ENCODE data around the gene MLYCD.
"Not testable (repeated sequence)": the region's sequence is repeated elsewhere in the genome, so short reads cannot be mapped to it uniquely, and the experiment has no call there.

Gene MLYCD

GRCh38 chr16:83926726-83927397, 27.9 kb downstream of the MLYCD start:
- DNase-seq: peak; percentile 85

GRCh38 chr16:83928341-83929055, 29.6 kb downstream of the MLYCD start:
- no peak for DNase-seq

- no peak for DNase-seq
Measured at GRCh38 chr16:83929811-83930555, 31.1 kb downstream of the MLYCD start.

- DNase-seq: no peak
Measured at GRCh38 chr16:83930730-83931500, 32.0 kb downstream of the MLYCD start.

- DNase-seq: no peak
Measured at GRCh38 chr16:83931556-83931955, 32.6 kb downstream of the MLYCD start.

- DNase-seq: no peak
Measured at GRCh38 chr16:83932304-83932703, 33.4 kb downstream of the MLYCD start.

- no peak for DNase-seq
Measured at GRCh38 chr16:83932955-83933673, 34.2 kb downstream of the MLYCD start.

- DNase-seq: no peak
Measured at GRCh38 chr16:83933885-83934683, 35.2 kb downstream of the MLYCD start.

- DNase-seq: no peak
Measured at GRCh38 chr16:83934684-83934977, 35.7 kb downstream of the MLYCD start.

GRCh38 chr16:83935005-83935857, 36.3 kb downstream of the MLYCD start:
- peak; percentile 43 for DNase-seq

GRCh38 chr16:83935858-83936255, 36.9 kb downstream of the MLYCD start:
- DNase-seq: no peak

- no peak for DNase-seq
Measured at GRCh38 chr16:83936581-83937165, 37.8 kb downstream of the MLYCD start.

GRCh38 chr16:83937267-83937666, 38.4 kb downstream of the MLYCD start:
- DNase-seq: no peak

- no peak for DNase-seq
Measured at GRCh38 chr16:83937922-83938885, 39.3 kb downstream of the MLYCD start.

GRCh38 chr16:83939266-83939855, 40.4 kb downstream of the MLYCD start:
- no peak for DNase-seq

GRCh38 chr16:83940119-83940518, 41.2 kb downstream of the MLYCD start:
- peak; percentile 9 for DNase-seq

GRCh38 chr16:83940630-83941378, 41.9 kb downstream of the MLYCD start:
- DNase-seq: peak; percentile 72

- DNase-seq: not testable (repeated sequence)
Measured at GRCh38 chr16:83941546-83941945, 42.6 kb downstream of the MLYCD start.
